Measurements from ENCODE around the gene SUGP1. TPM values are rescaled to one million over a fixed set of nuclear protein-coding genes. Genes with fewer than 3 reads are reported as not detected.

Gene SUGP1
- total and polyA plus RNA-seq, 2 experiments from 2014 or later: 13.1 to 43.7 TPM

DNA sequence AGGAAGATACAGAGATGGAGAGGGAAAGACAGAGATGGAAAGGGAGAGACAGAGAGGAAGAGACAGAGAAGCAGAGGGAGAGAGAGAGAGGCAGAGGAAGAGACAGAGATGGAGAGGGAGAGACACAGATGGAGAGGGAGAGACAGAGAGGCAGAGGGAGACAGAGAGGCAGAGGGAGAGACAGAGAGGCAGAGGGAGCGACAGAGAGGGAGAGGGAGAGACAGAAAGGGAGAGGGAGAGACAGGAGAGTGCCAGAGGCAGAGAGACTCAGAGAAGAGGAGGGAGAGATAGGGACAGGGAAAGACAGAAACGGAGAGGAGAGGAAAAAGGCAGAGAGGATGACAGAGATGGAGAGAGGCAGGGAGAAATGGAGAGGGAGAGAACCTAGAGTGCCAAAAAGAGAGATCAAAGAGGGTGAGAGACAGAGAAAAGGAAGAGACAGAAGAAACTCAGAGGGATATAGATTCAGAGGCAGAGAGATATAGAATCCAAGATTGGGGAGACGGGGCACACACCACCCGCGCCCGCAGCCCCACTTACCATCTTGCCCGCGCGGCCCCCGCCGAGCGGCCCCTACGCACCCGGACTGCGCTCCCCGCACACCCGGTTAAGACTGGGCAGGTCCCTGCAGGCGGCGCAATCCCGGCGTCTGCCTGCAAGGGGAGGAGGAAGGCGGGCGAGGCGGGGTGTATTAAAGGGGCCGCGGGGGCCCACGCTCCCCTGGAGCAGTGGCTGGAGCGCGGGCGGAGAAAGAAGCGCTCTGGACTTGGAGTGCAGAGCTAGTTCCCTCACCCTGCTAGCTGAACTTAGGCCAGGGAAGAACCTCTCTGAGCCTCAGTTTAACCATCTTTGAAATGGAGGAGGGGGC, 57.9 kb downstream of the SUGP1 start:
- DNase-seq (ENCODE audit: low spot score): no peak
- H3K9me2 ChIP-seq (replicated peaks; ENCODE audit: insufficient read depth): no peaks in the 10 kb centered on the region
- H3K4me2 ChIP-seq: peak overlapping the region; percentile 77
- no peaks in the 10 kb centered on the region for H3K79me2 ChIP-seq
- WGBS (ENCODE audit: low lambda C conversion rate, missing lambda C conversion rate): 6% methylated on average over 21 of the region's 31 CpGs
- no peak overlapping the region for H2AFZ ChIP-seq
- H3K4me1 ChIP-seq (ENCODE audit: insufficient read depth): no peaks in the 10 kb centered on the region
- no peaks in the 10 kb centered on the region for H4K20me1 ChIP-seq (ENCODE audit: insufficient read depth, poor library complexity, severe bottlenecking)
- H3K27me3 ChIP-seq: peaks cover 35% of the 10 kb centered on the region
- H3K36me3 ChIP-seq (replicated peaks; ENCODE audit: insufficient read depth, low read depth): no peaks in the 10 kb centered on the region
- H3K4me3 ChIP-seq: no peak overlapping the region
- TF ChIP-seq EZH2phosphoT487 (IDR thresholded peaks at IDR 0.05; ENCODE audit: low read depth, severe bottlenecking, unreplicated experiment): no peak
- no peak for TF ChIP-seq CTCF (IDR thresholded peaks at IDR 0.05; ENCODE audit: poor library complexity)
- TF ChIP-seq EZH2 (IDR thresholded peaks at IDR 0.05; ENCODE audit: borderline replicate concordance): no peak
- no peak overlapping the region for H3K27ac ChIP-seq
- H3K9me3 ChIP-seq (ENCODE audit: low read depth): no peaks in the 10 kb centered on the region

DNA sequence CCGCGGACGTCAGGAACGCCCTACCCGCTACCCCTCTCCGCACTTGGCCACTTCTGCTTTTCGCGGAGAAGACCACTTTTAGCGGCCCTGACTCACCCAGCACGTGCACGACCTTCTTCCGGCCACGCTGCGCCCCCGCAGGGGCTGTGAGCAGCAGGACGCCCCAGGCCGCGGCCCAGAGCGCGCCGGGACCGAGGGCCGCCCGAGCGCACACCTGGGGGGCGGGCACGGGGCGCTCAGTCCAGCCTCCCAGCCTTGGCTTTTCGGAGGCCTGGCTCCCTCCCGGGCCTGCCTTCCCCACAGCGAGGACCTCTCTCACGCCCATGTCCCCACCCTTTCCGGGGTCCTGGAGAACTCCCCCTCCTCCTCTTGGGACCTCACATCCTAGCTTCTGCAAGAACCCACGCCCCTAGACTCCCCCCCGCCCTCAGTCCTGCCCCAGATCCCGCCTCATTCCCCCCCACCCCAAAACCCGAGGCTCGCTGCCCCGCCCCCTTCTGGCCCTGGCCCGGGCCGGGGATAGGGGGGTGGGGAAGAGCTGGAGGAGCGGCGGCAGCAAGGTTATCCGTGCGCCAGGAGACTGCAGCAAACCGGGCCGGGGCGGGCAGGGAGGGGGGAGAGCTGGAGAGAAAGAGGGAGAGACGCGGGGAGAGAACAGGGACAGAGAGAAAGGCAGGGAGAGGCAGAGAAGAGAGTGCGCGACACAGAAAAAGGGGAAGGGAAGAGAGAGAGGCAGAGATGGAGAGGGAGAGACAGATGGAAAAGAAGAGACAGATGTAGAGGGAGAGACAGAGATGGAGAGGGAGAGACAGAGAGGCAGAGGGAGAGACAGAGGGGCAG, 58.7 kb downstream of the SUGP1 start:
- H3K4me3 ChIP-seq: peak overlapping the region; percentile 13
- peaks cover 35% of the 10 kb centered on the region for H3K27me3 ChIP-seq
- WGBS (ENCODE audit: low lambda C conversion rate, missing lambda C conversion rate): 1% methylated on average over 15 of the region's 52 CpGs
- no peaks in the 10 kb centered on the region for H3K79me2 ChIP-seq
- no peaks in the 10 kb centered on the region for H3K4me1 ChIP-seq (ENCODE audit: insufficient read depth)
- H2AFZ ChIP-seq: no peak overlapping the region
- H3K9me3 ChIP-seq (ENCODE audit: low read depth): no peaks in the 10 kb centered on the region
- H3K36me3 ChIP-seq (replicated peaks; ENCODE audit: insufficient read depth, low read depth): no peaks in the 10 kb centered on the region
- H3K9me2 ChIP-seq (replicated peaks; ENCODE audit: insufficient read depth): no peaks in the 10 kb centered on the region
- H3K4me2 ChIP-seq: peak overlapping the region; percentile 77
- no peaks in the 10 kb centered on the region for H4K20me1 ChIP-seq (ENCODE audit: insufficient read depth, poor library complexity, severe bottlenecking)
- peak; percentile 52 for DNase-seq (ENCODE audit: low spot score)
- H3K27ac ChIP-seq: no peak overlapping the region
- TF ChIP-seq CTCF (IDR thresholded peaks at IDR 0.05; ENCODE audit: poor library complexity): no peak
- TF ChIP-seq EZH2 (IDR thresholded peaks at IDR 0.05; ENCODE audit: borderline replicate concordance): peak; percentile 46

DNA sequence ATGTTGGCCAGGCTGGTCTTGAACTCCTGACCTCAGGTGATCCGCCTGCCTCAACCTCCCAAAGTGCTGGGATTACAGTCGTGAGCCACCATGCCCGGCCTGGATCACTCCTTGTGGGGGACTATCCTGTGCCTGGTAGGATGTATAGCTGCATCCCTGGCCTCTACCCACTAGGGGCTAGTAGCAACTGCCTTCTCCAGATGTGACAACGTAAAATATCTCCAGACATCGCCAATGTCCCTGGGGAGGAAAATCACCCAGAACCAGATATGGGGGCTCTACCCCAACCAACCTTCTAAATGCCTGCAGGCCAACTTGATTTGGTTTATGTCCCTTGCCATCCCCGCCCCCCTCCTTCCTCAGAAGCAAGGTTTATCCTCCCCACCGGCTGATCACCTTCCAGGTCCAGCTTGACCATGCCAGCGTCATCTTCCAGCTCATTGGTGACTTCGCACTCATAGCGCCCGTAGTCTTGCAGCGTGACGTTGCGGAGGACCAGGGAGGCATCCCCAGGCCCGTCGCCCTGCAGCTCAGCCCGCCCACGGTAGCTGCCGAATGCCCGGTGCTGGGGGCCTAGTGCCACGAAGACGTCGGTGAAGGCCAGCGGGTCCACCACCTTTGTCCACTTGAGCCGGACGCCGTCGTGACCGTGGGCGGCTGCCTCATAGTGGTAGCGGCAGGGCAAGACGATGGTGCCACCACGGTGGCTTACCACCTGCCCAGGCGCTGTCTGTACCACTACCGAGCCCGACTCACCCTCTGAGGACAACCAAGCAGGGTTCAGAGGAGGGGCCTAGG, 59.7 kb downstream of the SUGP1 start:
- TF ChIP-seq CTCF (IDR thresholded peaks at IDR 0.05; ENCODE audit: poor library complexity) (no peak), EZH2 (IDR thresholded peaks at IDR 0.05; ENCODE audit: borderline replicate concordance) (no peak), EZH2phosphoT487 (IDR thresholded peaks at IDR 0.05; ENCODE audit: low read depth, severe bottlenecking, unreplicated experiment) (no peak)
- Histone ChIP-seq H3K9me3 (ENCODE audit: low read depth) (no peaks in the 10 kb centered on the region), H3K4me3 (no peak overlapping the region), H3K4me2 (peak overlapping the region; percentile 77), H3K27me3 (peaks cover 35% of the 10 kb centered on the region), H4K20me1 (ENCODE audit: insufficient read depth, poor library complexity, severe bottlenecking) (no peaks in the 10 kb centered on the region), H3K4me1 (ENCODE audit: insufficient read depth) (no peaks in the 10 kb centered on the region), H3K36me3 (replicated peaks; ENCODE audit: insufficient read depth, low read depth) (no peaks in the 10 kb centered on the region), H3K9me2 (replicated peaks; ENCODE audit: insufficient read depth) (no peaks in the 10 kb centered on the region), H2AFZ (no peak overlapping the region), H3K79me2 (no peaks in the 10 kb centered on the region), H3K27ac (no peak overlapping the region)
- WGBS (ENCODE audit: low lambda C conversion rate, missing lambda C conversion rate): 78% methylated on average over 36 of the region's 36 CpGs
- DNase-seq (ENCODE audit: low spot score): no peak
